Subcutaneous abdominal adipose tissue (tissue), 5 donors: Measurements from ENCODE around the gene MLN.
"Not testable (repeated sequence)": the region's sequence is repeated elsewhere in the genome, so short reads cannot be mapped to it uniquely, and the experiment has no call there.

Experiments
- H3K27ac ChIP-seq: one replicate; pipeline ENCODE4 v1.7.0; 2013; ENCODE audit warnings: low read depth, mild to moderate bottlenecking, inconsistent platforms, low read length, moderate library complexity
- H3K27me3 ChIP-seq, 5 donors: one replicate each; pipeline ENCODE4 v1.7.0; 2013; ENCODE audit warnings: low read length in 5 of 5, inconsistent platforms in 1 of 5; ENCODE audit not compliant: control insufficient read depth in 5 of 5, insufficient read depth in 4 of 5
- H3K36me3 ChIP-seq, 5 donors: one replicate each; pipeline ENCODE4 v1.7.0; 2013; ENCODE audit warnings: low read length in 5 of 5; ENCODE audit not compliant: control insufficient read depth in 5 of 5, insufficient read depth in 5 of 5
- H3K4me1 ChIP-seq, 5 donors: one replicate each; pipeline ENCODE4 v1.7.0; 2013; ENCODE audit warnings: low read length in 5 of 5, mild to moderate bottlenecking in 3 of 5, moderate library complexity in 1 of 5; ENCODE audit not compliant: control insufficient read depth in 5 of 5, insufficient read depth in 5 of 5
- H3K4me3 ChIP-seq, 5 donors: one replicate each; pipeline ENCODE4 v1.7.0; 2013; ENCODE audit warnings: low read length in 5 of 5, low read depth in 1 of 5
- H3K9ac ChIP-seq, 5 donors: one replicate each; pipeline ENCODE4 v1.7.0; 2013; ENCODE audit warnings: low read length in 5 of 5, mild to moderate bottlenecking in 4 of 5, moderate library complexity in 3 of 5
- H3K9me3 ChIP-seq, 5 donors: one replicate each; pipeline ENCODE4 v1.7.0; 2013; ENCODE audit warnings: low read length in 5 of 5; ENCODE audit not compliant: control insufficient read depth in 5 of 5
- donor health status: healthy.
- donor health status: healthy.
- donor health status: healthy.
- donor health status: healthy.
- donor health status: healthy.

Gene MLN

GRCh38 chr6:33836806-33837469 lies 33.1 kb upstream of the MLN start:
- no peaks in the 10 kb centered on the region for H3K36me3 ChIP-seq
- no peaks in the 10 kb centered on the region for H3K27me3 ChIP-seq
- H3K9ac ChIP-seq = no peak overlapping the region
- peaks cover 5 to 24% (median 14%) of the 10 kb centered on the region in 5 donors for H3K4me1 ChIP-seq
- peaks cover 4 to 9% (median 7%) of the 10 kb centered on the region in 5 donors for H3K9me3 ChIP-seq
- no peak overlapping the region for H3K27ac ChIP-seq
- H3K4me3 ChIP-seq = peak overlapping the region in 1 of 5 donors; percentile 12

GRCh38 chr6:33834401-33835392 lies 30.9 kb upstream of the MLN start:
- Histone ChIP-seq H3K27ac (no peak overlapping the region), H3K9me3 (peaks cover 4 to 9% (median 7%) of the 10 kb centered on the region in 5 donors), H3K4me3 (no peak overlapping the region), H3K27me3 (peaks cover 0 to 15% (median 13%) of the 10 kb centered on the region in 5 donors), H3K4me1 (peaks cover 0 to 13% (median 3%) of the 10 kb centered on the region in 5 donors), H3K9ac (no peak overlapping the region), H3K36me3 (no peaks in the 10 kb centered on the region)

GRCh38 chr6:33833599-33833998 lies 29.8 kb upstream of the MLN start:
- H3K27me3 ChIP-seq = peaks cover under 1 to 18% (median 17%) of the 10 kb centered on the region in 5 donors
- H3K4me1 ChIP-seq = peaks cover 0 to 6% (median 0%) of the 10 kb centered on the region in 5 donors
- H3K27ac ChIP-seq = no peak overlapping the region
- no peak overlapping the region for H3K4me3 ChIP-seq
- H3K9ac ChIP-seq = no peak overlapping the region
- no peaks in the 10 kb centered on the region for H3K36me3 ChIP-seq
- peaks cover 4 to 9% (median 7%) of the 10 kb centered on the region in 5 donors for H3K9me3 ChIP-seq

- peaks cover 8 to 24% (median 18%) of the 10 kb centered on the region in 5 donors for H3K27me3 ChIP-seq
- H3K9me3 ChIP-seq, H3K27ac ChIP-seq, H3K9ac ChIP-seq, H3K36me3 ChIP-seq, H3K4me3 ChIP-seq, H3K4me1 ChIP-seq: not testable (repeated sequence)
Observed at GRCh38 chr6:33832831-33833230, 29.0 kb upstream of the MLN start.

- H3K4me3 ChIP-seq, H3K27ac ChIP-seq, H3K9me3 ChIP-seq, H3K4me1 ChIP-seq, H3K36me3 ChIP-seq, H3K9ac ChIP-seq: not testable (repeated sequence)
- peaks cover 13 to 25% (median 19%) of the 10 kb centered on the region in 5 donors for H3K27me3 ChIP-seq
Observed at GRCh38 chr6:33831725-33832124, 27.9 kb upstream of the MLN start.

- peaks cover 13 to 25% (median 20%) of the 10 kb centered on the region in 5 donors for H3K27me3 ChIP-seq
- H3K9me3 ChIP-seq = no peaks in the 10 kb centered on the region
- no peaks in the 10 kb centered on the region for H3K36me3 ChIP-seq
- H3K4me3 ChIP-seq = no peak overlapping the region
- no peak overlapping the region for H3K27ac ChIP-seq
- H3K4me1 ChIP-seq = no peaks in the 10 kb centered on the region
- H3K9ac ChIP-seq = no peak overlapping the region
Observed at GRCh38 chr6:33830635-33831240, 26.9 kb upstream of the MLN start.

GRCh38 chr6:33828764-33829731 lies 25.2 kb upstream of the MLN start:
- no peaks in the 10 kb centered on the region for H3K9me3 ChIP-seq
- H3K27me3 ChIP-seq = peaks cover 13 to 25% (median 20%) of the 10 kb centered on the region in 5 donors
- no peak overlapping the region for H3K27ac ChIP-seq
- H3K4me3 ChIP-seq = no peak overlapping the region
- peaks cover 0 to 8% (median 7%) of the 10 kb centered on the region in 5 donors for H3K4me1 ChIP-seq
- H3K36me3 ChIP-seq = no peaks in the 10 kb centered on the region
- H3K9ac ChIP-seq = no peak overlapping the region

GRCh38 chr6:33828452-33828763 lies 24.6 kb upstream of the MLN start:
- H3K36me3 ChIP-seq = no peaks in the 10 kb centered on the region
- H3K4me3 ChIP-seq = no peak overlapping the region
- no peaks in the 10 kb centered on the region for H3K9me3 ChIP-seq
- H3K27ac ChIP-seq = no peak overlapping the region
- H3K9ac ChIP-seq = no peak overlapping the region
- peaks cover 0 to 8% (median 7%) of the 10 kb centered on the region in 5 donors for H3K4me1 ChIP-seq
- H3K27me3 ChIP-seq = peaks cover 13 to 25% (median 20%) of the 10 kb centered on the region in 5 donors
